ENCODE results near the gene CAMK1G.

DNA sequence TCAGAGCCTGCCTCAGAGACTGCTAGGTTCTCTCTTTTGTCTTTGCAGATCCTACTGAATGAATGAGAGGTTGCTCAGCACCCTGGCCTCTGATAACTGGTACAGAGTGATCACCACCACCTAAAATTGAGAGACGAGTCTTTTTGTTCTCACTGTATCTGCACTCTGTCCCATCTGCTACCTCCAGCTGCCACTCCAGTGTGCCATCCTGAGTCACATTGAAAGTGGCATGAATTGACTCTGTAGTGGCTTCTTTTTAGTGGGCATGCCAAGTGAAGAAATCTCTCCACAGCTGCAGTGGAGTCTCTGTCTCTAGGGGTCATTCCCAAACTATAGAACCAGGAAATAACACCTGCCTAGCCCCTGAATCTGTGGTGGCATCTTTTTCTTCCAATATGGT, 14.7 kb downstream of the CAMK1G start:
- TF ChIP-seq CTCF (conservative IDR thresholded peaks at IDR 0.05; ENCODE audit: low read depth in 2 of 2) = no peak
- TF ChIP-seq, protein P1, sequence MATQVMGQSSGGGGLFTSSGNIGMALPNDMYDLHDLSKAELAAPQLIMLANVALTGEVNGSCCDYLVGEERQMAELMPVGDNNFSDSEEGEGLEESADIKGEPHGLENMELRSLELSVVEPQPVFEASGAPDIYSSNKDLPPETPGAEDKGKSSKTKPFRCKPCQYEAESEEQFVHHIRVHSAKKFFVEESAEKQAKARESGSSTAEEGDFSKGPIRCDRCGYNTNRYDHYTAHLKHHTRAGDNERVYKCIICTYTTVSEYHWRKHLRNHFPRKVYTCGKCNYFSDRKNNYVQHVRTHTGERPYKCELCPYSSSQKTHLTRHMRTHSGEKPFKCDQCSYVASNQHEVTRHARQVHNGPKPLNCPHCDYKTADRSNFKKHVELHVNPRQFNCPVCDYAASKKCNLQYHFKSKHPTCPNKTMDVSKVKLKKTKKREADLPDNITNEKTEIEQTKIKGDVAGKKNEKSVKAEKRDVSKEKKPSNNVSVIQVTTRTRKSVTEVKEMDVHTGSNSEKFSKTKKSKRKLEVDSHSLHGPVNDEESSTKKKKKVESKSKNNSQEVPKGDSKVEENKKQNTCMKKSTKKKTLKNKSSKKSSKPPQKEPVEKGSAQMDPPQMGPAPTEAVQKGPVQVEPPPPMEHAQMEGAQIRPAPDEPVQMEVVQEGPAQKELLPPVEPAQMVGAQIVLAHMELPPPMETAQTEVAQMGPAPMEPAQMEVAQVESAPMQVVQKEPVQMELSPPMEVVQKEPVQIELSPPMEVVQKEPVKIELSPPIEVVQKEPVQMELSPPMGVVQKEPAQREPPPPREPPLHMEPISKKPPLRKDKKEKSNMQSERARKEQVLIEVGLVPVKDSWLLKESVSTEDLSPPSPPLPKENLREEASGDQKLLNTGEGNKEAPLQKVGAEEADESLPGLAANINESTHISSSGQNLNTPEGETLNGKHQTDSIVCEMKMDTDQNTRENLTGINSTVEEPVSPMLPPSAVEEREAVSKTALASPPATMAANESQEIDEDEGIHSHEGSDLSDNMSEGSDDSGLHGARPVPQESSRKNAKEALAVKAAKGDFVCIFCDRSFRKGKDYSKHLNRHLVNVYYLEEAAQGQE (IDR thresholded peaks at IDR 0.05; ENCODE audit: unreplicated experiment) = no peak
- TF ChIP-seq POLR2AphosphoS5 (IDR thresholded peaks at IDR 0.05; ENCODE audit: low read depth) = no peak
- no peak for TF ChIP-seq CREB1 (CRISPR knock-in tag; IDR thresholded peaks at IDR 0.05; ENCODE audit: low read depth)
